HG03342 (cell line): ENCODE data around the gene KRT76.

Source experiments
- ATAC-seq: cut with Tn5 transposase; IDR thresholded peaks from one replicate; pipeline ENCODE4 v1.9.1; 2021; ENCODE audit warnings: mild to moderate bottlenecking, moderate library complexity; ENCODE audit not compliant: unreplicated experiment

The KRT76 gene

DNA sequence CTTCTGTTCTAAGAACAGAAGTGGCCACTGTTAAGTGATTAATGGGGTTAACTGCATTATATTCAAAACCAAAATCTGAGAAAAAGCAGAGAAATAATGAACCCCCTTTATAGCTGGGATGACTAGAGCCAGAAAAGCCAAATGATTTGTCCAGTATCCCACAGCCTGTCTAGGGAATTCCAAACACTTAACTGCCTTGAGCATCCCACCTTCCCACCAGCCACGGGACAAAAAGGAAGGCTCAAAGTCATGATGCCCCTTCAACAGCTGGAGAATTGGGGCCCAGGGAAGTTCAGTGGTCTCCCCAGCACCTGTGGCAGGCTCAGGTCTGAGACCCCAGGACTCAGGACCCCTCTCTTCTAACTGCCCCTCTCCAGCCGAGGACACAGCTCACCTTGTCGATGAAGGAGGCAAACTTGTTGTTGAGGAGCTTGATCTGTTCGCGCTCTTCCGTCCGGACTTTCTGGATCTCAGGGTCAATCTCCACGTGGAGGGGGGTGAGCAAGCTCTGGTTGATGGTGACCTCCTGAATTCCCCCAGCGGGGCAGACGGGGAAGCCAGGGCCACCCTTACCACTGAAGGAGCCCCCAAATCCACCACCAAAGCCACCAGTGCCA, 36.2 kb upstream of the KRT76 start:
- ATAC-seq: no peak

DNA sequence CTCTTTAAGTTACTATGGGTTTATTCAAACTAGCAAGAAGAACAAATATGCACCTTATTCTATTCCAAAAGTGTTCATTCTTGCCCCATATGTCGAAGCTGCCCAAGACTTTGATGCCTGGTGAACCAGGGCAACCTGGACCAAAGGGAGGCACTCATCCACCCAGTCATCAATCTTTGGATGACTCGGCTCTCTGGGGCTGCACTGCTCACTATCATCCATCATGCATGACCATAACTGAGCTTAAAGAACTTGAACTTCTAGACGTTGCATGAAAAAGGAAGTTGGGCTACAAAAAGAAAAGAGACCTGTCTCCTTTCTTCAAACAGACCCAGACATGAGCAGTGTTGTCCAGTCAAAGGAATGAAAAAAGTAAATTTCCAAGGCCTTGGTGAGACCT, 35.6 kb upstream of the KRT76 start:
- ATAC-seq: no peak

DNA sequence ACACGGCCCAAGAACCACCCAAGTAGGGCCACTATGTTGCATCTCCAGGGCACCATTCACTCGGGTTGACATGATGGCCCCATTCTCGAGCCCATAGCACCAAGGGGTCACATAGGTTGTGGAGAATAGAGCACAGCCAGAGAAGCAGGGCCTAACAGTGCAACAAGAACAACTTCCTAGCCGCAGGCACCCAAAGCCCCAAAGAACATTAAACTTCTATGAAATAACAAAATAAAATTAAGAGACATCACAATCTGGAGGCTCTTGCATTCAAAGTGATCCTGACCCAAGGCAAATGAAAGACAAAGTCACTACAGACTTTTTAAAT, 34.9 kb upstream of the KRT76 start:
- no peak for ATAC-seq

DNA sequence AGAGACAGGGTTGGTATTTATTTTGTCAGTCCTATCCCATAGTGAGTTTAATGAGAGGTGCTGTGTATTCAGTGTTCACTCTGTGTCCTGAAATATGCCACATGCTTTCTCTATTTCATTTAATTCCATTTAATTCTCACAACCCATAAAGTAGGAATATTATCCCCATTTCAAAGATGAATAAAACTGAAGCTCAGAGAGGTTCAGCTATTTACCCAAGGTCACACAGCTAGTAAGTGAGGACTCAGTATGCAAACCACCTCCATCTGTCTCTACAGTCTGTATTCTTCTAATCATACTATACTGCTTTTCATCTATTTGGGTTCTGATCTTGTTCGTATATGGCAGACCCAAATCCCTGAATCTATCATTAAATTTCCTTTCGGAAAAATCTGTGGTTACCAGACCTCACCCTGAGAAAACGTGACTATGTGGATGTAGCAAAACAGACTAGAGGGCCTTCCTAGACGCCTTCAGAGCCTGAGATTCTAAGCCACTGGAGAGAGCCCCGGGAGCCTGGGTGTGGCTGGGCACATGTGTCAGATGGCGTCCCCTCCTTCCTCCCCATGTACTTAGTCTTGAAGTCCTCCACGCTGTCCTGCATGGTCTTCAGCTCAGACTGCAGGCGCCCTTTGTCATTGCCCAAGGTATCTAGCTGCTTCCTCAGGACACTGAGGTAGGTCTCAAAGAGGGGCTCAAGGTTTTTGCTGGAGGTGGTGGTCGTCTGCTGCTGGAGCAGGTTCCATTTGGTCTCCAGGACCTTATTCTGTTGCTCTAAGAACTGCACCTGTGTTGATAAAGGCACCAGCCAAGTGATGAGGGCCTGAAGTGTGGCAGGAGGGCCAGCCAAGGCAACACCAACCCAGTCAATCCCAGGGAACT, 34.3 kb upstream of the KRT76 start:
- no peak for ATAC-seq

DNA sequence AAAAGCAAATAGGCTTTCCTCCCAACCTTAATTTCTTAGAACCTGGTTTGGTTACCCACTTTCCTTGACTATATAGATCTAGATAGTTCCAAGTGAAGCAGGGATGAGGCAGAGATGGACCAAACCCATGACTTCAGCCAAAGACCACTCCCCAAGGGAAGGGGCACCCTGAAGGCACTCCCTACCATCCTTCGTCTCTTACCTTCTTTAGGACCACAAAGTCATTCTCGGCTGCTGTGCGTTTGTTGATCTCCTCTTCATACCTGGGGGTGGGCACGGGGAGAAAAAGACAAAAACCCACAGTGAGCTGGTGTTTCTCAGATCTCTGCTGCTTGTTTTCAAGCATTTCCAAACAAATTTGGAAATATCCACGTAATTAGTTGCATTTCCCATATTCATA, 33.4 kb upstream of the KRT76 start:
- ATAC-seq: no peak

DNA sequence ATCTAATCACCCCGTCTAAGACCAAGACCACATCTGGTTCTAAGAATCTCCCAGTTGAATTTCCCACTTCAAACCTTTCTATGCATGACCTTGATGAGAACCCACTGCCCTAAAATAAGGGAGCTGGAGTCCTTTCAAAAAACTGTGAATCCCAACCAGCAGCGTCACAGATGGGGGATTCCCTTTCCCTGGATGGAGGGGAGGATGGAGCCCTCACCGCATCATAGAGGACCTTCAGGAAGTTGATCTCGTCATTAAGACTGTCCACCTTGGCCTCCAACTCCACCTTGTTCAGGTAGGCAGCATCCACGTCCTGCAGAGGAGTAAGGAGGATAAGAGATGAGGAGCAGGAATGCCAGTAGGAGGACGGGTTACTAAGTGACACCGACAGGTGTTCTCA, 32.0 kb upstream of the KRT76 start:
- ATAC-seq: no peak

DNA sequence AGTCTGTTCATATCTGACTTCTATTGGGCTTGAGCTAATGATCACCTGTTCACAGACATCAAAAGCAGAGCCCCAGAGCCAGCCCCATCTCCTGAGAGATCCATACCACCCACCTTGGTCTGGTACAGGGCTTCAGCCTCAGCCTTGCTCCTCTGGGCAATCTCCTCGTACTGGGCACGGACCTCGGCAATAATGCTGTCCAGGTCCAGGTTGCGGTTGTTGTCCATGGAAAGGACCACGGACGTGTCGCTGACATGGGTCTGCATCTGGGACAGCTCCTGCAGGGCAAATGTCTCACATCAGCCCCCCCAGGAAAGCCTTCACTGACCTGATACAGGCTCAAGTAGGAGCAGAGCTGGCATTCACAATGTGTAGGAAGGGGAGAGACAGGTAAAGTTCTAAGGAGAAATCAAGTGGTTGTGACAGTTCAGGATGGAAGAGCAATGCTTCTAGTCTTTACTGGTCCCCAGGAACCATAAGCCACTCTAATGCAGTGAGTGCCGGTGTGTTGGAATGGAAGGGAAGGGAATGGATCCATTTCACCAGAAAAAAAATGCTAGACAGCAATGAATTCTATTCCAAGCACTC, 31.5 kb upstream of the KRT76 start:
- ATAC-seq: no peak

DNA sequence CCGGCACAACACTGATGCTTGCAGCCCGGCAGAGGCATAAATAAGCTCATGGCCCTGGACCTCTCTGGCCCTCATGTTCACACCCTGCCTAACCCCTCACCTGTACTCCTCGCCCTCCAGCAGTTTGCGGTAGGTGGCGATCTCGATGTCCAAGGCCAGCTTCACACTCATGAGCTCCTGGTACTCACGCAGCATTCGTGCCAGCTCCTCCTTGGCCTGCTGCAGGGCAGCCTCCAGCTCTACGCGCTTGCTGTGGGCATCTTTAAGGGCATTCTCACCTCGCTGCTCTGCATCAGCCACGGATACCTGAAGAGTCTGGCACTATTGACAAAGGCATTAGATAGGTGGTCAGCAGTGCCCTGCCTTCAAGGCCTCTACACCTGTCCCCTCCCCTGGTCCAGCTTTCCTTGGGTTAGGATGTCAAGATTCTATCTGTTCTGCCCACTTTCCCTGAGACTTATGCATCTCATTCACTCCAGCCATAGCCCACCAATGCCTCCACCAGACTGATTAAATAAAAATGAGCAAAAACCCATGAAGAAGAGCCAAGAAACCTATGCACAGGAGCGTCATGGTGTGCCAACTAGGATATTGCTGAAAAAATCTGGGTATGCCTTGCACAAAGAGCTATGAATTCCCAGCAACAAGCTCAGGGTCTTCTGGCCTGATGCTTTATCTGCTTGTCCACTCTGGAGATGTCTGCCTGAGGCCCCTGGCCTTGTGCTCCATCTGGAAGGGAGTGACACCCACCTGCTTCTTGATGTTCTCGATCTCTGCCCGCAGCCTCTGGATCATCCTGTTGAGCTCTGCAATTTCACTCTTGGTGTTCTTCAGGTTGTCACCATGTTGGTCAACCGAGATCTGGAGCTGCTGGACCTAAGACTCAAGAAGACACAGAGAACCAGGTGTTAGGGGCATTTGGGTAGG, 30.7 kb upstream of the KRT76 start:
- ATAC-seq: no peak

DNA sequence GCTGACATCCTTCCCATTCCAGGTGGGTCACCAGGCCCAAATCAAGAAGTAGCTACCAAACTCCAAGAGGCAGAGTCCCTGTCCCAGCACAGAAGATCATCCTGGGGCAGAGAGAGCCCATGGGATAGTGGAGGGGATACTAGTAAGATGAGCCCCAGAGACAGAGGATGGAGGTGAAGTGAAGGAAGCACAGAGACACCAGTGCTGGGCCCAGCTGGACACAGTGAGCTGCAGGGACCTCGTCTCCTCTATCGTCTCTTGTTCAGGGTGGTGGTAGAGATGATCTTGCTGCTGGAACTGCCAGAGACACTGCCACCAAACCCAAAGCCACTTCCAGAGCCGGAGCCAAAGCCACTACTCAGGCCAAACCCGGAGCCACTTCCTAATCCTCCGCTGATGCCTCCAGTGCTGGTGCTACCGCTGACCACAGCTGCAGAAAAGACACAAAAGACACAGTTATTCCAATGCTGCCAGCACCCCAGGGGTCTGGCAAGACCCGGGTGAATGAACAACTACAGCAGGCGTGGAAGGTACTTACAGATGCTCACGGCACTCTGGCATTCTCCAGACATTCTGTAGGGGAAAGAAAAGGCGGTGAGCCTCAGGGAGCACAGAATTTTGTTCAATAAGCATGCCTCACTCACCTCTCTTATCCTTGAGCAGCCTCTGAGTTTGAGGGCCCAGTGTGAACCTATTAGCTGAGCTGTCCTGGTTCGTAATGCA, 29.8 kb upstream of the KRT76 start:
- no peak for ATAC-seq

DNA sequence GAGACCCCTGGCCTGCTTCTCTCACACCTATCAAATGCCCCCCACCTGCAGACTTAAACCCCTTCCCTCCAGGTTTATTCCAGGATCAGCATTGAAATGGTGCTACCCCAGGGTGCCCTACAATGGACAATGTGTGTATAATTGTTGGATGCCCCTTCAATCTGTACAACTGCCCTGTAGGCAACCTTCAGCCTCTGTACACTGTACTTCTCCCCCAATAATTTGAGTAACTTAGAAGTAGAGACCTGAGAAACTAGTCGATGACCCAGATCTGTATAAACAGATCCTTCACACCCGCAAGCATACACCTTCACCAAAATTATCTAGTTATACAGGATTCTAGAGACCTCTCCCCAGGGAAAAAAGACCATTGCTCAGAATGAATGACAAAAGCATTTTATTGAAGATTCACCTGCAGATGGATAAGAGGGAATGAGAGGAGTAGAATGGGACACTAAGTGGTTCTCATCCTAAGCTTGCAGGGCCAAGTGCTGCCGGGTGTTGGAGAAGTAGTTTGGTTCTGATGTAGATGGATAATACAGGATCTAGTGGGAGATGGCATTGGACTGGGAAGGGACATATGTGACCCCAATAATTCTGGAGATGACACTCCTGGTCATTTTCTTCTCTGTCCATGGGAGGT, 29.1 kb upstream of the KRT76 start:
- ATAC-seq: no peak

DNA sequence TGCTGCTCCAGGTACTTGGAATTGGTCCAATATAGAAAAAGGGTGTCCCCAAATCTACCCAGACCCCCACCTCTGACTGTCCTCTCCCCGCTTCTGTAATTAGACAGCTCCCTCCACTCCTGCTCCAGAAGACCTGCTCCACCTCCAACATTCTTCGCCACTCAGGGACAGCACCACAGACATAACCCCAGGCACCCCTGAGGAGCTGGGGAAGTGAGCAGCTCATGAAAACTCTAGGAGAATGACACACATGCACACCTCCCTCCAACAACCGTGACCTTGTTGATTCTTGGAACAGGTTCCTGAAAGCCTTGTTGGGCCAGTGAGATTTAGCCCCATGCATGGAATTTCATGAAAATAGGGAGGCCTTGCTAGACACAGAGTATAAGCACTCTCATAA, 28.6 kb upstream of the KRT76 start:
- no peak for ATAC-seq

DNA sequence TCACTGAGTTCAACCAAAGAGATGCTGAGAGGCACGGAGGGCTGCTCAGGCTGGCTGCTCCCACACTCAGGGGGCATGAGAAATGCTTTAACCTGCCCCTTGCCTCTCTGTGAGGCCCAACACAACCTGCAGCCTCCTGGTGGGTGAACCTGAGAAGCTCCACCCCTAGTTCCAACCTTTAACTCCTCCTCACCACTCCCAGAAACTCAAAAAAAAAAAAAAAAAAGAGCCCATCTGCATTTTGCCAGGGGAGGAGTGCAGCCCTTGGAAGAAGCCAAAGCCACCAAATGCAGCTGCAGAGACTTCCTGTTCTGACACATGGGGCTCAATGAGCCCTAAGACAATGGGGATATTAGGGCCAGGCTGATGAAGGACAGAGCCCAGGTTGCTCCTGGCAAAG, 27.9 kb upstream of the KRT76 start:
- no peak for ATAC-seq

DNA sequence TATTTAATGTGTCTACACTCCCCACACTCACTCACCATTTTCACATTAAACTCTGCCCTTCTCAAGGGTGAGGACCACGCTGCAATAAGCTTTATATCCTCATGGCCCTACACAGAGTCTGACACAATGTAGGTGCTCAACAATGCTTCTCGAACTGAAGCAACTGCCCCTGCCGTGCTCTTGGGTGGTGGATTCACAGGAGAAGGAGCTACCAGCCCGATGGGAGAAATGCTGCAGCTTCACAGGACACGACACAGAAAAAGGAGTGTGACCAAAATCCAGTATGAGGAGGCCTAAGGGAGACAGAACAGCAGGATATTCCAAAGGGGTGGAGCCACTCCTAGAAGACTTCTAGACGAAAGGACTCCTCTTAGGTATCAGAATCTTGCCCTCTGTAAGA, 25.3 kb upstream of the KRT76 start:
- no peak for ATAC-seq

DNA sequence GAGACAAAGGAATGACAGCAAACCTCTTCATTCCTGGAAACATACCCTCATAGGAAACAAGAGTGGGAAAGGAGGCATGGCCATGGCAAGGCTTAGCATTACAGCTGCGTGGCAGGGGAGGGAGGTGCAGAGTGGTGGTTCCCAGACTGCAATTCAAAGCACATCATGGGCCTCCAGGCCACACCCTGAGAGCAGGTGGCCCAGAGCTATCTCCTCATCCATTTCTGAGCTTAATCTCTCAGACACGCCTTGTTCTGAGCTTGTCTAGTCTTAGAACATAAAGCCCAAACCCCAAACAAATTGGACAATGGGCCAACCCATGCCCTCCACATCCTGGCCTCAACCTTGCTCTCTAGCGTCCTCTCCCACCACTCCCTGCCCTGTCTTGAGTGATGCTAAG, 24.6 kb upstream of the KRT76 start:
- no peak for ATAC-seq

DNA sequence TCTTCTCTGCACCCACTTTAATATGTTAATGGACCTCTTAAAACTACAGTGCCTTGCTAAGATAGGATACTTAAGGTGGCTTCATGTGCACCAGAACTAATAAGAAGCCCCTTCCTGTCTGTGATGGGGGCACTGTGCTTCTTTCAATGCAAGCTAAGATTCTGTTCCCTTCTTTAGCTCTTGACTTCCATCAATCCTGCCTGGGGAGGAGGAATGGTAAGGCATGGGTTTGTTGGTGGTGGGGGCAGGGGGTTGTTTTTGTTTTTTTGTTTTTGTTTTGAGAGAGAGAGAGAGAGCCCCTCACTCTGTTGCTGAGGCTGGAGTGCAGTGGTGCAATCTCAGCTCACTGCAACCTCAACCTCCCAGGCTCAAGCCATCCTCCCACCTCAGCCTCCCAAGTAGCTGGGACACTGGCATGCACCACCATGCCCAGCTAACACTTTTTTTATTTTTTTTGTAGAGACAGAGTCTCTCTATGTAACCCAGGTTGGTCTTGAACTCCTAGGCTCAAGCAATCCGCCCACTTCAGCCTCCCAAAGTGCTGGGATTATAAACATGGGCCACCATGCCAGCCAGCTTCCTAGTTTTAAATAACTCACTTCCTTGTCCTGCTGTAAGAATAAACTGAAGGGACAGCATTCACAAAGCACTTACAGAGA, 23.2 kb upstream of the KRT76 start:
- ATAC-seq: no peak

DNA sequence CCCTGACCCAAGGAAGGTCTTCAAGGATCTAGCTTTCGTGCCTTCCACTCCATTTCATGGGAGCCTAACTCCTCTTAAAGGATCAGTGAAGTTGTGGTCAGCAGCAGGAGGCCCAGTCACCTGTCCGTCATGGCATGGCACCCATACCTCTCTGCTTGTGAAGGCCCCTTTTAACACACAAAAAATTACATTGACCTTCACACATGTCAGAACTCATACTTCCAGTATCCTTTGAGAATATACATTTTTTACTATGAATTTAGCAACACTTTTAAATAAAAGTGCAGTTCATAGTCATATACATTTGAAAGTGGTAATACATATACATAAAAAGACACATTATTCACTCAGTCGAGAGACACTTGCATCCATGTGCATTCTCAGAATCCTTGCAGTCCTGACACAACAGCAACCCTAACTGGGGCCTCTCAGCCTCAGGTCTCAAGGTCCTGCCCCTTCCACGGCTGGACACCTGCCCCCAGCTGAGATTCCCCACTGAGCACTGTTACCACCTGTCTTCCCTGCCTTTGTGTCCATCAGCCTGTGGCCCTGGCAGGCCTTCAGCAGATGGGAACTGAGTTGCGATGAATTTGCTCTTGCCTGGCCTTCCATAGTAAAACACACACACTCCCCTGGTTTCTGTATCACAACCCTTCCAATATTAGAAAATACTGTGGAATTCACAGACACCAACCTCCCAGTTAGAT, 22.5 kb upstream of the KRT76 start:
- ATAC-seq: no peak

DNA sequence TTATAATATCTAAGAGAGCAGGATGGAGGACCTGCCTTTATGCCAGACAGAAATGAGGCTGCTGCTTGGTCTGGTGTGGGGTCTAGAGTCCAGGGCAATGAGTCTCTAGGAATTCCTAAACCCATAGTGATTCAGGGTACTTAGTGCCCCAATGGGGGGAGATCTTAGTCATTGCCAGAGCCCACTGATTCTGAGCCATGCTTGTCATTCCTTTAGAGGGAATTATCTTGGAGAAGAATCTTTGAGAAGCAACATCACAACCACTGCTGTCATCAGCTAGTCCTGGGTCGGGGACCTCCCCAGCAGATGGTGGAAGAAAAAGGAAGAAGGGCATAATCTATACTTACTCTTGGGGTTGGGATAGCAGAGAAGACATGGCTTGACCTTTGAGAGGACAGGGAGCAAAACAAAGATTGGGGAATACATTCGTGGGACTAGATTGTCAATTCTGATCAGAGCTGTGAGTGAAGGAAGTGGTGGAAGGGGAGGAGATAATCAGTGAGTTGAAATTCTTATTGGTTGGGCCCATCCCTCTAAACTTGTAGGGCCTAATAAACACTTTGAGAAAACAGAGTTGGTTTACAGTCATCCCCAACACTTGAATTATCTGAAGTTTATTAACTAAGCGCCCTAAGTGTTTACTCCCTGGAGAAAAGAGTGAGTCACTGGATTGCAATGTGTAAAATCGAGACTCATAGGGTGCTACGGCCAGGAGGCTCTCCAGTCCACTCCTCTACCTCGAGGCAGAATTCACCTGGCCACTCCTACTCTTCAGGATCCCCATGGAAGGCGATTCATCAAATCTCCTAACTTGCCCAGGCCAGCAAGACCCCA, 21.7 kb upstream of the KRT76 start:
- no peak for ATAC-seq

DNA sequence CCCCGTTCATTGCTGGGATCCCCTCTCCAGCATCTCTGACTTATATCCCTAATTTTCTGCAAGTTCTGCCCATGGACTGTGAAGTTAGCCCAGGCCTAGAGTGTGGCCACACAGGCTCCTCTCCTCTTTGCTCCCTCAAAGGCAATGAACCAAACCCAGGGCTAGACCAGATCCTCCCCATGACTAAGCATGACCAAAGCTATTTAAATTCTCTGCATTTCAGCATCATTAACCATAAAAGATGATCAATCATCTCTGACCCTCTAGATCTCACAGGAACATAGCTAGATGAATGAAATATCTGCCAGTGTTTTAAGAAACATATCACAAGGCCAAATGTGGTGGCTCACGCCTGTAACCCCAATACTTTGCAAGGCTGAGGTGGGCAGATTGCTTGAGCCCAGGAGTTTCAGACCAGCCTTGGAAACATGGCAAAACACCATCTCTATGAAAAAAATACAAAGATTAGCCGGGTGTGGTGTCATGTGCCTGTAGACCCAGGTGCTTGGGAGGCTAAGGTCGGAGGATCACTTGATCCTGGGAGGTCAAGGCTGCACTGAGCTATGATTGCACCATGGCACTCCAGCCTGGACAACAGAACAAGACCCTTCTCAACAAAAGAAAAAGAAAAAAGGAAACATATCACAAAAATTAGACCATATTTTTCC, 21.0 kb upstream of the KRT76 start:
- ATAC-seq: no peak
